ENCODE measurements around the gene CLIP4. TPM values are rescaled to one million over a fixed set of nuclear protein-coding genes. Genes with fewer than 3 reads are reported as not detected.

Gene CLIP4
- total and polyA plus RNA-seq, 4 donors, result 15.1 to 30.1 (median 23.1) TPM

DNA sequence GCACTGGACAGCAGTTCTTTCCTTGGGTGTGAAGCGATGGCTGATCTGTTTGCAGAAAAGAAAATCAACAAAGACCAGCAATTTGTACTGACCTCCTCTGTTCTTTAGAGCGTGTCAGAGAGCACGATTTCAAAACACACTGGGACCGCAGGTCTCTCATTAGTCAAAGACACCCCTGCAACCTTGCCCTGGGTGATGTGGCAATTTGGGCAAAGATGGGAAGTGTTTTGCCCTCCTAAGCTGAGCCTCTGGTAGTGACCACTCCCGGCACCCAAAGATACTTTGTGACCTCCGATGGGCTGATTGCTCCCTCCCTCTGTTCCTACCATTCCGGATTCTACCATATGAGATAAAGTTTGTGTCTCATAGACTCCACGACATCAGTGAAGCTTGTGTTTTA lies 18.2 kb upstream of the CLIP4 start:
- H3K27me3 ChIP-seq (ENCODE audit: control insufficient read depth in 3 of 3, insufficient read depth in 3 of 3, low read length in 2 of 3), result no peaks in the 10 kb centered on the region
- H3K4me1 ChIP-seq (ENCODE audit: control insufficient read depth in 5 of 5, insufficient read depth in 5 of 5, low read length in 5 of 5), result no peaks in the 10 kb centered on the region
- no peak overlapping the region for H3K9ac ChIP-seq (ENCODE audit: insufficient read depth in 1 of 2, low read length in 2 of 2)
- H3K4me3 ChIP-seq, result no peak overlapping the region
- ATAC-seq (ENCODE audit: insufficient read depth, low FRiP score), result no peak
- H3K27ac ChIP-seq (ENCODE audit: low read depth in 1 of 2, low read length in 1 of 2), result no peak overlapping the region
- peaks cover 0 to 2% (median 0%) of the 10 kb centered on the region in 4 donors for H3K9me3 ChIP-seq (ENCODE audit: control insufficient read depth in 4 of 4, insufficient read depth in 3 of 4, low read length in 3 of 4)
- 82 to 85% methylated on average over 8 of the region's 8 CpGs for WGBS, 2 donors
- DNase-seq, result no peak
- TF ChIP-seq, protein P1, sequence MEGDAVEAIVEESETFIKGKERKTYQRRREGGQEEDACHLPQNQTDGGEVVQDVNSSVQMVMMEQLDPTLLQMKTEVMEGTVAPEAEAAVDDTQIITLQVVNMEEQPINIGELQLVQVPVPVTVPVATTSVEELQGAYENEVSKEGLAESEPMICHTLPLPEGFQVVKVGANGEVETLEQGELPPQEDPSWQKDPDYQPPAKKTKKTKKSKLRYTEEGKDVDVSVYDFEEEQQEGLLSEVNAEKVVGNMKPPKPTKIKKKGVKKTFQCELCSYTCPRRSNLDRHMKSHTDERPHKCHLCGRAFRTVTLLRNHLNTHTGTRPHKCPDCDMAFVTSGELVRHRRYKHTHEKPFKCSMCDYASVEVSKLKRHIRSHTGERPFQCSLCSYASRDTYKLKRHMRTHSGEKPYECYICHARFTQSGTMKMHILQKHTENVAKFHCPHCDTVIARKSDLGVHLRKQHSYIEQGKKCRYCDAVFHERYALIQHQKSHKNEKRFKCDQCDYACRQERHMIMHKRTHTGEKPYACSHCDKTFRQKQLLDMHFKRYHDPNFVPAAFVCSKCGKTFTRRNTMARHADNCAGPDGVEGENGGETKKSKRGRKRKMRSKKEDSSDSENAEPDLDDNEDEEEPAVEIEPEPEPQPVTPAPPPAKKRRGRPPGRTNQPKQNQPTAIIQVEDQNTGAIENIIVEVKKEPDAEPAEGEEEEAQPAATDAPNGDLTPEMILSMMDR (IDR thresholded peaks at IDR 0.05; ENCODE audit: control extremely low read depth, extremely low read depth), result no peak
- no peaks in the 10 kb centered on the region for H3K36me3 ChIP-seq (ENCODE audit: control insufficient read depth in 4 of 4, insufficient read depth in 4 of 4, low read length in 4 of 4)

DNA sequence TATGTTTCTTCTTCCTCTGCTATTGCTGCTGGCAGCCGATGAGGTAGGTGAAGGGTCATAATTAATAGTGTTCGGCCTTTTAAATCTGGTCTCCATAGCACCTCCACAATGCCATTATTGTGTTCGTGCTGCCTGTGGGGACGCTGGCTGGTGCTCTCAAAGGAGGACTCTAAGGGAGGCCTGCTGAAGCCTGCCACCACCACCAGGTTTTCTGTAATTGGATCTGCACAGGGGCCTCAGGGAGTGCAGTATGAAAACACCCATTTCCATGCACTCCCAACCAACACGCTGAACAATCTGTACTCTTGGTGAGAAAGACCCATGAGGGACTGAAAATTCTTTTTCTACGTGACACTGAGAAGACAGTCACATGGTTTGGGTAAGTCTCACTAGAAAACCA lies 17.6 kb upstream of the CLIP4 start:
- TF ChIP-seq, protein P1 (IDR thresholded peaks at IDR 0.05; ENCODE audit: control extremely low read depth, extremely low read depth), result no peak
- no peak overlapping the region for H3K4me3 ChIP-seq
- 76 to 82% methylated on average over 6 of the region's 6 CpGs for WGBS, 2 donors
- no peak for DNase-seq
- ATAC-seq (ENCODE audit: insufficient read depth, low FRiP score), result no peak
- no peak overlapping the region for H3K27ac ChIP-seq (ENCODE audit: low read depth in 1 of 2, low read length in 1 of 2)
- no peak overlapping the region for H3K9ac ChIP-seq (ENCODE audit: insufficient read depth in 1 of 2, low read length in 2 of 2)
- H3K27me3 ChIP-seq (ENCODE audit: control insufficient read depth in 3 of 3, insufficient read depth in 3 of 3, low read length in 2 of 3), result no peaks in the 10 kb centered on the region
- H3K36me3 ChIP-seq (ENCODE audit: control insufficient read depth in 4 of 4, insufficient read depth in 4 of 4, low read length in 4 of 4), result no peaks in the 10 kb centered on the region
- no peaks in the 10 kb centered on the region for H3K4me1 ChIP-seq (ENCODE audit: control insufficient read depth in 5 of 5, insufficient read depth in 5 of 5, low read length in 5 of 5)
- H3K9me3 ChIP-seq (ENCODE audit: control insufficient read depth in 4 of 4, insufficient read depth in 3 of 4, low read length in 3 of 4), result peaks cover 0 to 2% (median 0%) of the 10 kb centered on the region in 4 donors

DNA sequence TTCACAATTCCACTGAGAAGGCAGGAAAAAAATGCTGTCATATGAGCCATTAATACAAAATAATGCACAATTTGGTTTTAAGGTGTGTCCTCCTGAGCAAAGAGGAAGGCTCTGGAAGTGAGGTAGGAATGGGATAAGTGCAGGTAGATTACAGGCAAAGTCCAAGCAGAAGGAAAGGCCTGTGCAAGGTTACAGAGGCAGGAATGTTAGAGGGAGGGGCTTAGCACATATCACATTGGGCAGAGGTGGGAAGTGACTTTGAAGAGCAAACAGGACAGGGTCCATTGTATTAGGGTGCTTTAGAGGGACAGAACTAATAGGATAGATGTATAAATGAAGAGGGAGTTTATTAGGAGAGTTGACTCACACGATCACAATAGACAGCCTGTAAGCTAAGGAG lies 14.7 kb upstream of the CLIP4 start:
- WGBS, 2 donors, result 84 to 92% methylated on average over 1 of the region's 1 CpG
- H3K4me1 ChIP-seq (ENCODE audit: control insufficient read depth in 5 of 5, insufficient read depth in 5 of 5, low read length in 5 of 5), result no peaks in the 10 kb centered on the region
- H3K36me3 ChIP-seq (ENCODE audit: control insufficient read depth in 4 of 4, insufficient read depth in 4 of 4, low read length in 4 of 4), result no peaks in the 10 kb centered on the region
- no peak overlapping the region for H3K9ac ChIP-seq (ENCODE audit: insufficient read depth in 1 of 2, low read length in 2 of 2)
- TF ChIP-seq, protein P1 (IDR thresholded peaks at IDR 0.05; ENCODE audit: control extremely low read depth, extremely low read depth), result no peak
- DNase-seq, result no peak
- no peaks in the 10 kb centered on the region for H3K9me3 ChIP-seq (ENCODE audit: control insufficient read depth in 4 of 4, insufficient read depth in 3 of 4, low read length in 3 of 4)
- ATAC-seq (ENCODE audit: insufficient read depth, low FRiP score), result no peak
- no peak overlapping the region for H3K27ac ChIP-seq (ENCODE audit: low read depth in 1 of 2, low read length in 1 of 2)
- H3K4me3 ChIP-seq, result no peak overlapping the region
- H3K27me3 ChIP-seq (ENCODE audit: control insufficient read depth in 3 of 3, insufficient read depth in 3 of 3, low read length in 2 of 3), result no peaks in the 10 kb centered on the region

DNA sequence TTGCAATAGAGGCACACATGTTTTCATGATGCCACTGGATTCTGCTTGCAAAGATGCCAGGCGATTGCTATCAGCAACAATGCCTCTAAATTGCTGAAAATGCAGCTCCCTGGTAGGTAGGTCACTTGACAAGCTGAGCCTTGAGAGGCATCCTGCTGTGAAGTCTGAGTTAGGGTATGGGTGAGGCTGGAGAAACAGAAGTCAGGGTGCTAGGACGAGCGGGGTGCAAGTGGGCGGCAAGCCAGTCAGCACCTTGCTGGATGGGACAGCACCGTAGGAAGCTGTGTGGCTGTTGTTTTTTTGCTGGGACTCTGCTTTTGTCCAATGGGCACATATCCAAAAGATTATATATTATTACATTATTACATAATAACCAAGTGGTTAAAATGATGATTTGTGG lies 10.5 kb upstream of the CLIP4 start:
- H3K9me3 ChIP-seq (ENCODE audit: control insufficient read depth in 4 of 4, insufficient read depth in 3 of 4, low read length in 3 of 4), result no peaks in the 10 kb centered on the region
- ATAC-seq (ENCODE audit: insufficient read depth, low FRiP score) (no peak), DNase-seq (no peak)
- H3K4me1 ChIP-seq (ENCODE audit: control insufficient read depth in 5 of 5, insufficient read depth in 5 of 5, low read length in 5 of 5), result peaks cover 0 to 2% (median 0%) of the 10 kb centered on the region in 5 donors
- H3K36me3 ChIP-seq (ENCODE audit: control insufficient read depth in 4 of 4, insufficient read depth in 4 of 4, low read length in 4 of 4), result no peaks in the 10 kb centered on the region
- no peak overlapping the region for H3K9ac ChIP-seq (ENCODE audit: insufficient read depth in 1 of 2, low read length in 2 of 2)
- H3K27ac ChIP-seq (ENCODE audit: low read depth in 1 of 2, low read length in 1 of 2), result no peak overlapping the region
- 81 to 84% methylated on average over 5 of the region's 5 CpGs for WGBS, 2 donors
- TF ChIP-seq, protein P1 (IDR thresholded peaks at IDR 0.05; ENCODE audit: control extremely low read depth, extremely low read depth), result no peak
- H3K27me3 ChIP-seq (ENCODE audit: control insufficient read depth in 3 of 3, insufficient read depth in 3 of 3, low read length in 2 of 3), result no peaks in the 10 kb centered on the region
- no peak overlapping the region for H3K4me3 ChIP-seq
